ENCODE measurements around the gene RELCH.

The RELCH gene

GRCh38 chr18:62318228-62319180, 131.4 kb downstream of the RELCH start:
- DNase-seq (ENCODE audit: insufficient read length, low spot score) (no peak), FAIRE-seq (no peak)

- FAIRE-seq (no peak), DNase-seq (ENCODE audit: insufficient read length, low spot score) (no peak)
Measured at GRCh38 chr18:62321201-62321600, 134.1 kb downstream of the RELCH start.

- FAIRE-seq (peak; percentile 53), DNase-seq (ENCODE audit: insufficient read length, low spot score) (no peak)
Measured at GRCh38 chr18:62323483-62324180, 136.6 kb downstream of the RELCH start.

- DNase-seq (ENCODE audit: insufficient read length, low spot score) (no peak), FAIRE-seq (peak; percentile 67)
Measured at GRCh38 chr18:62324181-62324828, 137.2 kb downstream of the RELCH start.

GRCh38 chr18:62324917-62325805, 138.1 kb downstream of the RELCH start, which contains the start of gene TNFRSF11A:
TSS of gene TNFRSF11A (plus strand) at chr18:62325310. CDS start at chr18:62325353, 43 bp downstream.
- no peak for FAIRE-seq
- DNase-seq (ENCODE audit: insufficient read length, low spot score) = peak; percentile 79

- peak; percentile 54 for DNase-seq (ENCODE audit: insufficient read length, low spot score)
- peak; percentile 82 for FAIRE-seq
Measured at GRCh38 chr18:62325806-62326645, 139.0 kb downstream of the RELCH start.

- FAIRE-seq = no peak
Measured at GRCh38 chr18:62326646-62327348, 139.7 kb downstream of the RELCH start.

GRCh38 chr18:62327977-62328376, 140.9 kb downstream of the RELCH start:
- DNase-seq (ENCODE audit: insufficient read length, low spot score) (no peak), FAIRE-seq (no peak)

More at GRCh38 chr18:62326646-62327348, 139.7 kb downstream of the RELCH start:
- no peak for DNase-seq (ENCODE audit: insufficient read length, low spot score)

GRCh38 chr18:62328586-62329525, 141.8 kb downstream of the RELCH start:
- no peak for FAIRE-seq
- DNase-seq (ENCODE audit: insufficient read length, low spot score) = no peak

GRCh38 chr18:62329691-62330454, 142.8 kb downstream of the RELCH start:
- FAIRE-seq (no peak), DNase-seq (ENCODE audit: insufficient read length, low spot score) (no peak)

- FAIRE-seq = no peak
Measured at GRCh38 chr18:62330650-62331049, 143.6 kb downstream of the RELCH start.

GRCh38 chr18:62331581-62332356, 144.7 kb downstream of the RELCH start:
- FAIRE-seq (no peak), DNase-seq (ENCODE audit: insufficient read length, low spot score) (no peak)

More at GRCh38 chr18:62330650-62331049, 143.6 kb downstream of the RELCH start:
- no peak for DNase-seq (ENCODE audit: insufficient read length, low spot score)

GRCh38 chr18:62332431-62332830, 145.4 kb downstream of the RELCH start:
- no peak for DNase-seq (ENCODE audit: insufficient read length, low spot score)
- FAIRE-seq = peak; percentile 70

- FAIRE-seq = no peak
Measured at GRCh38 chr18:62332964-62333695, 146.1 kb downstream of the RELCH start.

GRCh38 chr18:62334120-62334519, 147.1 kb downstream of the RELCH start:
- DNase-seq (ENCODE audit: insufficient read length, low spot score) = no peak
- no peak for FAIRE-seq

More at GRCh38 chr18:62332964-62333695, 146.1 kb downstream of the RELCH start:
- no peak for DNase-seq (ENCODE audit: insufficient read length, low spot score)
